ENCODE data around the gene FUT2.

DNA sequence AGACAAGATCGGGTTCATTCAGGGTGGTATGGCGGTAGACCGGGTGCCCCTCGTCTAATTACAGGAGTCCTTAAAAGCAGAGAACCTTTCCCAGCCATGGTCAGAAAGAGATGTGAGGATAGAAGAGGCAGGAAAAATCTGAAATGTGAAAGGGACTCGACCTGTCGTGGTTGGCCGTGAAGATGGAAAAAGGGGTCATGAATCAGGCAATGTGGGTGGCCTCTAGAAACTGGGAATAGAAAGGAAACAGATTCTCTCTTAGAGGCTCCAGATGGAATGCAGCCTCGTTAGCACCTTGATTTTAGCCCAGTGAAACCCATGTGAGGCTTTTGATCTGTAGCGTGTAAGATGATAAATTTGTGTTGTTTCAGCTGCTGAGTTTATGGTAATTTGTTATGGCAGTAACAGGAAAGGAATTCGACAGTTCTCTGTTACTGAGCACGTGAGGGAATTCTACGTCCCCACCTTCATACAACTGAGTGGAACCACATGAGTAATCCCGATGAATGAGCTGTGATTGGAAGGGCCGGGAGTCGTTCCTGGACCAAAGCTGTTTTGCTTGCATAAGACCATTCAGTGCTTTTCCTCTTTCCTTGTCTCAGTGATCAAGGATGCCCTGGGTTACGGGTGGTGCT lies 38.8 kb upstream of the FUT2 start:
- TF ChIP-seq, protein P1, sequence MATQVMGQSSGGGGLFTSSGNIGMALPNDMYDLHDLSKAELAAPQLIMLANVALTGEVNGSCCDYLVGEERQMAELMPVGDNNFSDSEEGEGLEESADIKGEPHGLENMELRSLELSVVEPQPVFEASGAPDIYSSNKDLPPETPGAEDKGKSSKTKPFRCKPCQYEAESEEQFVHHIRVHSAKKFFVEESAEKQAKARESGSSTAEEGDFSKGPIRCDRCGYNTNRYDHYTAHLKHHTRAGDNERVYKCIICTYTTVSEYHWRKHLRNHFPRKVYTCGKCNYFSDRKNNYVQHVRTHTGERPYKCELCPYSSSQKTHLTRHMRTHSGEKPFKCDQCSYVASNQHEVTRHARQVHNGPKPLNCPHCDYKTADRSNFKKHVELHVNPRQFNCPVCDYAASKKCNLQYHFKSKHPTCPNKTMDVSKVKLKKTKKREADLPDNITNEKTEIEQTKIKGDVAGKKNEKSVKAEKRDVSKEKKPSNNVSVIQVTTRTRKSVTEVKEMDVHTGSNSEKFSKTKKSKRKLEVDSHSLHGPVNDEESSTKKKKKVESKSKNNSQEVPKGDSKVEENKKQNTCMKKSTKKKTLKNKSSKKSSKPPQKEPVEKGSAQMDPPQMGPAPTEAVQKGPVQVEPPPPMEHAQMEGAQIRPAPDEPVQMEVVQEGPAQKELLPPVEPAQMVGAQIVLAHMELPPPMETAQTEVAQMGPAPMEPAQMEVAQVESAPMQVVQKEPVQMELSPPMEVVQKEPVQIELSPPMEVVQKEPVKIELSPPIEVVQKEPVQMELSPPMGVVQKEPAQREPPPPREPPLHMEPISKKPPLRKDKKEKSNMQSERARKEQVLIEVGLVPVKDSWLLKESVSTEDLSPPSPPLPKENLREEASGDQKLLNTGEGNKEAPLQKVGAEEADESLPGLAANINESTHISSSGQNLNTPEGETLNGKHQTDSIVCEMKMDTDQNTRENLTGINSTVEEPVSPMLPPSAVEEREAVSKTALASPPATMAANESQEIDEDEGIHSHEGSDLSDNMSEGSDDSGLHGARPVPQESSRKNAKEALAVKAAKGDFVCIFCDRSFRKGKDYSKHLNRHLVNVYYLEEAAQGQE (IDR thresholded peaks at IDR 0.05), result no peak
- TF ChIP-seq ZFP36 (IDR thresholded peaks at IDR 0.05; ENCODE audit: borderline replicate concordance, partially characterized antibody), result no peak
- no peak for TF ChIP-seq MAFK (IDR thresholded peaks at IDR 0.05; ENCODE audit: partially characterized antibody)
- TF ChIP-seq, protein P2, sequence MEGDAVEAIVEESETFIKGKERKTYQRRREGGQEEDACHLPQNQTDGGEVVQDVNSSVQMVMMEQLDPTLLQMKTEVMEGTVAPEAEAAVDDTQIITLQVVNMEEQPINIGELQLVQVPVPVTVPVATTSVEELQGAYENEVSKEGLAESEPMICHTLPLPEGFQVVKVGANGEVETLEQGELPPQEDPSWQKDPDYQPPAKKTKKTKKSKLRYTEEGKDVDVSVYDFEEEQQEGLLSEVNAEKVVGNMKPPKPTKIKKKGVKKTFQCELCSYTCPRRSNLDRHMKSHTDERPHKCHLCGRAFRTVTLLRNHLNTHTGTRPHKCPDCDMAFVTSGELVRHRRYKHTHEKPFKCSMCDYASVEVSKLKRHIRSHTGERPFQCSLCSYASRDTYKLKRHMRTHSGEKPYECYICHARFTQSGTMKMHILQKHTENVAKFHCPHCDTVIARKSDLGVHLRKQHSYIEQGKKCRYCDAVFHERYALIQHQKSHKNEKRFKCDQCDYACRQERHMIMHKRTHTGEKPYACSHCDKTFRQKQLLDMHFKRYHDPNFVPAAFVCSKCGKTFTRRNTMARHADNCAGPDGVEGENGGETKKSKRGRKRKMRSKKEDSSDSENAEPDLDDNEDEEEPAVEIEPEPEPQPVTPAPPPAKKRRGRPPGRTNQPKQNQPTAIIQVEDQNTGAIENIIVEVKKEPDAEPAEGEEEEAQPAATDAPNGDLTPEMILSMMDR (IDR thresholded peaks at IDR 0.05), result no peak
- TF ChIP-seq HDAC2 (IDR thresholded peaks at IDR 0.05), result no peak
- no peak for TF ChIP-seq KDM1A (IDR thresholded peaks at IDR 0.05; ENCODE audit: low read depth)
- TF ChIP-seq, protein P3, sequence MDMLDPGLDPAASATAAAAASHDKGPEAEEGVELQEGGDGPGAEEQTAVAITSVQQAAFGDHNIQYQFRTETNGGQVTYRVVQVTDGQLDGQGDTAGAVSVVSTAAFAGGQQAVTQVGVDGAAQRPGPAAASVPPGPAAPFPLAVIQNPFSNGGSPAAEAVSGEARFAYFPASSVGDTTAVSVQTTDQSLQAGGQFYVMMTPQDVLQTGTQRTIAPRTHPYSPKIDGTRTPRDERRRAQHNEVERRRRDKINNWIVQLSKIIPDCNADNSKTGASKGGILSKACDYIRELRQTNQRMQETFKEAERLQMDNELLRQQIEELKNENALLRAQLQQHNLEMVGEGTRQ (IDR thresholded peaks at IDR 0.05), result peak; percentile 33; the same call in 1 of the 2 replicates
- no peak for TF ChIP-seq HOXA7 (CRISPR knock-in tag; IDR thresholded peaks at IDR 0.05)

All from A549 (cell line).